Spinal cord (tissue), 10 donors: ENCODE data around the gene METTL15. TPM values are rescaled to one million over a fixed set of nuclear protein-coding genes. Genes with fewer than 3 reads are reported as not detected.
A peak's percentile ranks its signal among the peaks of the same experiment; 100 is the strongest.
"Not testable (repeated sequence)": the region's sequence is repeated elsewhere in the genome, so short reads cannot be mapped to it uniquely, and the experiment has no call there.

Experiments used
- DNase-seq, 6 donors: peaks; one replicate each; pipeline versions ENCODE4 v3.0.0 to v3.0.0-alpha.2; 2013 to 2015; ENCODE audit warnings: low spot score in 6 of 6, low read depth in 4 of 6
- H3K27ac ChIP-seq: one replicate; pipeline ENCODE4 v1.5.1; 2013; ENCODE audit warnings: low read depth, low read length, control low read depth
- H3K27me3 ChIP-seq: one replicate; pipeline ENCODE4 v1.6.1; 2013; ENCODE audit warnings: low read length; ENCODE audit not compliant: control insufficient read depth, insufficient read depth
- H3K36me3 ChIP-seq: one replicate; pipeline ENCODE4 v1.6.1; 2013; ENCODE audit warnings: low read length; ENCODE audit not compliant: control insufficient read depth, insufficient read depth
- H3K4me1 ChIP-seq: one replicate; pipeline ENCODE4 v1.6.1; 2013; ENCODE audit warnings: low read length; ENCODE audit not compliant: control insufficient read depth, insufficient read depth
- H3K4me3 ChIP-seq: one replicate; pipeline ENCODE4 v1.5.1; 2013; ENCODE audit warnings: low read depth, low read length, control low read depth
- H3K9me3 ChIP-seq: one replicate; pipeline ENCODE4 v1.6.1; 2013; ENCODE audit warnings: low read length; ENCODE audit not compliant: control insufficient read depth, insufficient read depth
- WGBS: methylation state at CpG from one replicate; pipeline ENCODE4 v1.1.5; 2013; ENCODE audit warnings: missing lambda C conversion rate; ENCODE audit not compliant: insufficient coverage; 5-methylcytosine and 5-hydroxymethylcytosine counted together
- polyA plus RNA-seq, 2 donors: library from polyadenylated mRNA; unstranded; fragments of 120-200 nt; gene quantifications; one replicate each; pipeline ENCODE4 v1.2.1, GENCODE V29; 2013; ENCODE audit not compliant: insufficient read length in 2 of 2
- total RNA-seq, 2 donors: library from RNA; depleted of rRNA in 1 of 2; stranded (reverse); fragments of 120-200 nt in 1 of 2; fragments of >200 nt in 1 of 2; gene quantifications; one replicate each; pipeline versions ENCODE4 v1.2.3 to v1.2.4, GENCODE V29; 2013 to 2014
- donor health status: healthy.

Gene METTL15
- total and polyA plus RNA-seq, 4 donors: 9.8 to 29.7 (median 13.7) TPM

GRCh38 chr11:28296426-28296825 is 188.2 kb downstream of the METTL15 start:
- H3K27me3 ChIP-seq: no peaks in the 10 kb centered on the region
- no peaks in the 10 kb centered on the region for H3K36me3 ChIP-seq
- no peak for DNase-seq
- no peak overlapping the region for H3K4me3 ChIP-seq
- no peaks in the 10 kb centered on the region for H3K4me1 ChIP-seq
- no peaks in the 10 kb centered on the region for H3K9me3 ChIP-seq
- 100% methylated on average over 2 of the region's 2 CpGs for WGBS
- no peak overlapping the region for H3K27ac ChIP-seq

GRCh38 chr11:28298209-28298608 is 190.0 kb downstream of the METTL15 start:
- no peak for DNase-seq
- Histone ChIP-seq H3K27me3 (no peaks in the 10 kb centered on the region), H3K9me3 (no peaks in the 10 kb centered on the region), H3K4me3 (no peak overlapping the region), H3K36me3 (no peaks in the 10 kb centered on the region), H3K27ac (no peak overlapping the region), H3K4me1 (no peaks in the 10 kb centered on the region)
- WGBS: no CpG with 5 or more reads among the region's 3 CpGs

- no peaks in the 10 kb centered on the region for H3K9me3 ChIP-seq
- H3K27me3 ChIP-seq: no peaks in the 10 kb centered on the region
- H3K36me3 ChIP-seq: no peaks in the 10 kb centered on the region
- no peak overlapping the region for H3K27ac ChIP-seq
- no CpG with 5 or more reads among the region's 2 CpGs for WGBS
- no peak for DNase-seq
- H3K4me1 ChIP-seq: no peaks in the 10 kb centered on the region
- no peak overlapping the region for H3K4me3 ChIP-seq
These were observed 195.4 kb downstream of the METTL15 start for GRCh38 chr11:28303477-28304191.

GRCh38 chr11:28315440-28315839 is 207.3 kb downstream of the METTL15 start:
- WGBS: 92% methylated on average over 1 of the region's 1 CpG
- H3K4me1 ChIP-seq: no peaks in the 10 kb centered on the region
- no peak overlapping the region for H3K4me3 ChIP-seq
- H3K36me3 ChIP-seq: no peaks in the 10 kb centered on the region
- no peak for DNase-seq
- H3K9me3 ChIP-seq: no peaks in the 10 kb centered on the region
- H3K27ac ChIP-seq: no peak overlapping the region
- no peaks in the 10 kb centered on the region for H3K27me3 ChIP-seq

GRCh38 chr11:28318871-28319270 is 210.7 kb downstream of the METTL15 start:
- DNase-seq: peak in 2 of 6 donors; percentile 4 to 16
- H3K4me3 ChIP-seq: no peak overlapping the region
- H3K36me3 ChIP-seq: no peaks in the 10 kb centered on the region
- no peaks in the 10 kb centered on the region for H3K4me1 ChIP-seq
- H3K9me3 ChIP-seq: no peaks in the 10 kb centered on the region
- WGBS: no CpG with 5 or more reads among the region's 3 CpGs
- no peak overlapping the region for H3K27ac ChIP-seq
- no peaks in the 10 kb centered on the region for H3K27me3 ChIP-seq

GRCh38 chr11:28323621-28324020 is 215.4 kb downstream of the METTL15 start:
- Histone ChIP-seq H3K9me3 (no peaks in the 10 kb centered on the region), H3K4me3 (no peak overlapping the region), H3K36me3 (no peaks in the 10 kb centered on the region), H3K27me3 (no peaks in the 10 kb centered on the region), H3K27ac (no peak overlapping the region), H3K4me1 (no peaks in the 10 kb centered on the region)
- no peak for DNase-seq

- not testable (repeated sequence) for H3K27ac ChIP-seq, H3K36me3 ChIP-seq, H3K27me3 ChIP-seq, H3K9me3 ChIP-seq, H3K4me1 ChIP-seq, H3K4me3 ChIP-seq, DNase-seq
- 100% methylated on average over 1 of the region's 4 CpGs for WGBS
These were observed 224.2 kb downstream of the METTL15 start for GRCh38 chr11:28332393-28332792.

GRCh38 chr11:28337701-28338100 is 229.5 kb downstream of the METTL15 start:
- H3K36me3 ChIP-seq: no peaks in the 10 kb centered on the region
- no peaks in the 10 kb centered on the region for H3K4me1 ChIP-seq
- no peaks in the 10 kb centered on the region for H3K27me3 ChIP-seq
- no peak overlapping the region for H3K4me3 ChIP-seq
- DNase-seq: no peak
- H3K27ac ChIP-seq: no peak overlapping the region
- H3K9me3 ChIP-seq: peaks cover 9% of the 10 kb centered on the region

- no peak for DNase-seq
- Histone ChIP-seq H3K4me1 (no peaks in the 10 kb centered on the region), H3K36me3 (no peaks in the 10 kb centered on the region), H3K9me3 (peaks cover 9% of the 10 kb centered on the region), H3K27me3 (no peaks in the 10 kb centered on the region), H3K27ac (no peak overlapping the region), H3K4me3 (no peak overlapping the region)
- no CpG with 5 or more reads among the region's 3 CpGs for WGBS
These were observed 230.2 kb downstream of the METTL15 start for GRCh38 chr11:28338371-28338770.

- Histone ChIP-seq H3K4me1 (no peaks in the 10 kb centered on the region), H3K36me3 (no peaks in the 10 kb centered on the region), H3K27ac (no peak overlapping the region), H3K9me3 (peaks cover 9% of the 10 kb centered on the region), H3K4me3 (no peak overlapping the region), H3K27me3 (no peaks in the 10 kb centered on the region)
- 100% methylated on average over 1 of the region's 1 CpG for WGBS
- no peak for DNase-seq
These were observed 231.3 kb downstream of the METTL15 start for GRCh38 chr11:28339488-28339887.
